Ovary (tissue), 9 donors: Measurements from ENCODE around the gene REEP3. TPM values are rescaled to one million over a fixed set of nuclear protein-coding genes. Genes with fewer than 3 reads are reported as not detected.

Experiments used
- DNase-seq, 5 donors: peaks; one replicate each; pipeline ENCODE4 v3.0.0-alpha.2; 2019 to 2020
- H3K27ac ChIP-seq, 2 donors: fragments of 200-600 bp; one replicate each; pipeline versions ENCODE4 v1.5.1 to v1.8.0; 2019 to 2022
- H3K27me3 ChIP-seq: fragments of 200-600 bp; one replicate; pipeline ENCODE4 v1.8.0; 2022
- H3K36me3 ChIP-seq: fragments of 200-600 bp; sonication (generic); one replicate; pipeline ENCODE4 v1.5.1; 2019
- H3K4me1 ChIP-seq: one replicate; pipeline ENCODE4 v1.8.1; 2013; ENCODE audit warnings: mild to moderate bottlenecking, moderate library complexity; ENCODE audit not compliant: insufficient read depth
- H3K4me3 ChIP-seq: fragments of 200-600 bp; sonication (generic); one replicate; pipeline ENCODE4 v1.5.1; 2017
- H3K9me3 ChIP-seq, 2 donors: fragments of 200-600 bp in 1 of 2; sonication (generic) in 1 of 2; one replicate each; pipeline versions ENCODE4 v1.5.1 to v1.8.1; 2013 to 2019; ENCODE audit warnings: mild to moderate bottlenecking in 1 of 2, moderate library complexity in 1 of 2
- EP300 ChIP-seq: sonication (generic); formaldehyde crosslinking; IDR thresholded peaks from one replicate; pipeline ENCODE4 v1.6.1; 2017; ENCODE audit warnings: antibody characterized with exemption
- POLR2A ChIP-seq: fragments of 450-650 bp; IDR thresholded peaks from one replicate; pipeline ENCODE4 v1.6.1; 2017; ENCODE audit warnings: antibody characterized with exemption, mild to moderate bottlenecking, moderate library complexity
- WGBS, 3 donors: extraction: QIAGEN DNeasy Blood & Tissue Kit in 1 of 3; methylation state at CpG; one replicate each; pipeline versions ENCODE4 v1.1.5 to v1.1.7; 2013 to 2017; 5-methylcytosine and 5-hydroxymethylcytosine counted together
- intact Hi-C, 4 donors: fragments of 100-400 bp; cut with DNase I; formaldehyde crosslinking; loops; one replicate each; pipeline versions ENCODE4 v1.11.0 to v1.15.1; 2022 to 2023
- polyA plus RNA-seq, 2 donors: library from polyadenylated mRNA; stranded (reverse); fragments of 200-250 nt in 1 of 2; fragments of 350-450 nt in 1 of 2; fragmentation: Illumina TruSeq in 1 of 2; extraction: RNeasy Lipid Tissue Mini Kit (QIAGEN cat#74804) in 1 of 2; gene quantifications; one replicate each; pipeline ENCODE4 v1.2.3, GENCODE V29; 2013 to 2014
- total RNA-seq, 7 donors: library from RNA; depleted of rRNA in 2 of 7; stranded (reverse); fragments of >200 nt in 2 of 7; fragmentation: NEBNext Ultra II Directional in 3 of 7; extraction: Animal tissue kit (Norgen Biotek cat#: 25700) in 3 of 7; gene quantifications; one replicate each; pipeline versions ENCODE4 v1.1.0 to v1.2.4, GENCODE V29; 2016 to 2023
- TF ChIP-seq, protein P1 (sequence below), 3 donors: fragments of 450-650 bp in 2 of 3; fragments of 200-600 bp in 1 of 3; IDR thresholded peaks; one replicate each; pipeline versions ENCODE4 v1.5.1 to v1.8.0; 2016 to 2022; ENCODE audit warnings: antibody characterized with exemption in 3 of 3, mild to moderate bottlenecking in 1 of 3
- donor health status: DM: no; HTN: no; CAD: no; lungs with moderate emphysema.
- donor health status: DM: no; HTN: no; CAD: no.
- donor health status: Bipolar disorder and iron deficiency.
- donor health status: DM: yes; HTN: yes; CAD: no.
- donor health status: DM: no; HTN: no; CAD: no.
- donor health status: DM: yes; HTN: yes; CAD: no.

Gene REEP3
- total and polyA plus RNA-seq, 9 donors, result 9.3 to 30.5 (median 23.1) TPM

DNA sequence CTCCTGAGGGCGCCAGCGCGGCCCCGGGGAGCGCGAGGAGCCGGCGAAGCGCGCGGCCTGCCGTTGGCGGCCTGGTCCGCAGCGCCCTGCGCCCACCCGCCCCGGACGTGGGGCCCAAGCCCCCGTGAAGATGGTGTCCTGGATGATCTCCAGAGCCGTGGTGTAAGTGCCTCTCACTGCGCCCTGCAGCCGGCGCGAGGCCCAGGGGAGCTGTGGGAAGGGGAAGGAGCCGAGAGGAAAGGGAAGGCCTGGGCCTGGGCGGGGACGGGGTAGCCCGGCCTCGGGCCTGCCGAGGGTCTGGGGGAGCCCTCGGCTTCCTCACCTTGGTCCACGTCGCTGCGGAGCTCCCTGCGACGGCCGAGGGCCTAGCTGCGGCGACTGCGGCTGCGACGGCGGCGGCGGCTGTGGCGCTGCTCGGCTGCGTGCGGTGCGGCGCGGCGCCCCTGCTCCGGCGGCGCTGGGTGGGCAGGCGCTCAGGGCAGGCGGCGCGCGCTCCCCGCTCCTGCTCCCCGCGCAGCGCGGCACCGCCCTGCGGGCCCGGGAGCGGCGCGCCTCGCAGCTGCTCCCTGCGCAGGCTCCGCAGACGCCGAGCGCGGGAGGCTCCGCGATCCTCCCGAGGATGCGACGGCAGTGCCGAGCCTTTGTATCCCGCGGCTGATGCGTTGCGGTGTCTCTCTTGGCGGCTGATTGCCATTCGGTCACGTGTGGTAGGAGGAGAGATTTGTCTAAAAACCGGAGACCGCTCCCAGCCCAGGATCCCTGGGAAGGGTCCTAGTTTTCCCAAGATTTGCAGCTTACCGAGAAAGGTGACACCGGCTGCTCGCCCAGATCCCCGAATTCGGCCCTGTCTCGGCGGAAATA lies 445 bp downstream of the REEP3 start:
- 0 to 1% (median 0%) methylated on average over 35 to 102 of the region's 102 CpGs for WGBS, 3 donors
- peak overlapping the region; percentile 96 to 99 for H3K27ac ChIP-seq
- intact Hi-C loops, result loop anchor here in 2 of 4 donors (2.0 to 5.0 kb wide), 3 partner anchors 107 to 191 kb away; no protein-coding TSS in a partner anchor
- no peaks in the 10 kb centered on the region for H3K9me3 ChIP-seq
- no peaks in the 10 kb centered on the region for H3K36me3 ChIP-seq
- TF ChIP-seq POLR2A (peak; percentile 61), EP300 (no peak)
- H3K27me3 ChIP-seq, result no peaks in the 10 kb centered on the region
- peak overlapping the region; percentile 75 for H3K4me3 ChIP-seq
- peaks cover 3% of the 10 kb centered on the region for H3K4me1 ChIP-seq
- DNase-seq, result peak; percentile 67 to 79 (median 73)

DNA sequence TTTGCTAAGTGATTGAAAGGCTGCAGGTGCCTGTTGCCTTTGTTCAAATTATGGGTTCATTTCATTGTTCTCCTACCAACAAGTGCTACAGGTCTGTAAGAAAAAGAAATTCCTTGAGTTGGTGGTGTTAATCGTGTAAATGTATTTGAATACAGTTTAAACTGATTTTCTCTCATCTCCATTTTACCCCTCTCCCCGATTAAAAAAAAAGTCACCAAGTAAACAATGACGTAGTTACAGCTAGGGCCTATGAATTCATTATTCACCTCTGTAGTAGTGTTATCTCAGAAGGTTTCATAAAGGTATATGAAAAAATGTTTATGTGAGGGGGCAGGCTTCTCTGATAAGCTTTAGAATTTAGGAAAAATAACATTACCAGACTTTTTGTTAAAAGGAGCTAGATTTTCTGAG lies 1.1 kb downstream of the REEP3 start:
- TF ChIP-seq, protein P1, sequence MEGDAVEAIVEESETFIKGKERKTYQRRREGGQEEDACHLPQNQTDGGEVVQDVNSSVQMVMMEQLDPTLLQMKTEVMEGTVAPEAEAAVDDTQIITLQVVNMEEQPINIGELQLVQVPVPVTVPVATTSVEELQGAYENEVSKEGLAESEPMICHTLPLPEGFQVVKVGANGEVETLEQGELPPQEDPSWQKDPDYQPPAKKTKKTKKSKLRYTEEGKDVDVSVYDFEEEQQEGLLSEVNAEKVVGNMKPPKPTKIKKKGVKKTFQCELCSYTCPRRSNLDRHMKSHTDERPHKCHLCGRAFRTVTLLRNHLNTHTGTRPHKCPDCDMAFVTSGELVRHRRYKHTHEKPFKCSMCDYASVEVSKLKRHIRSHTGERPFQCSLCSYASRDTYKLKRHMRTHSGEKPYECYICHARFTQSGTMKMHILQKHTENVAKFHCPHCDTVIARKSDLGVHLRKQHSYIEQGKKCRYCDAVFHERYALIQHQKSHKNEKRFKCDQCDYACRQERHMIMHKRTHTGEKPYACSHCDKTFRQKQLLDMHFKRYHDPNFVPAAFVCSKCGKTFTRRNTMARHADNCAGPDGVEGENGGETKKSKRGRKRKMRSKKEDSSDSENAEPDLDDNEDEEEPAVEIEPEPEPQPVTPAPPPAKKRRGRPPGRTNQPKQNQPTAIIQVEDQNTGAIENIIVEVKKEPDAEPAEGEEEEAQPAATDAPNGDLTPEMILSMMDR (IDR thresholded peaks at IDR 0.05), result no peak
- TF ChIP-seq POLR2A, result no peak
- TF ChIP-seq EP300, result no peak
- no peak for DNase-seq
- H3K27ac ChIP-seq, result peak overlapping the region; percentile 96 to 99
- 2 to 3% (median 3%) methylated on average over 3 of the region's 3 CpGs for WGBS, 3 donors
- H3K27me3 ChIP-seq, result no peaks in the 10 kb centered on the region
- H3K4me1 ChIP-seq, result peaks cover 3% of the 10 kb centered on the region
- intact Hi-C loops, result loop anchor here in 1 of 4 donors (5.0 kb wide), 1 partner anchor 190 kb away; no protein-coding TSS in a partner anchor
- no peaks in the 10 kb centered on the region for H3K36me3 ChIP-seq
- H3K4me3 ChIP-seq, result peak overlapping the region; percentile 75
- H3K9me3 ChIP-seq, result no peaks in the 10 kb centered on the region

DNA sequence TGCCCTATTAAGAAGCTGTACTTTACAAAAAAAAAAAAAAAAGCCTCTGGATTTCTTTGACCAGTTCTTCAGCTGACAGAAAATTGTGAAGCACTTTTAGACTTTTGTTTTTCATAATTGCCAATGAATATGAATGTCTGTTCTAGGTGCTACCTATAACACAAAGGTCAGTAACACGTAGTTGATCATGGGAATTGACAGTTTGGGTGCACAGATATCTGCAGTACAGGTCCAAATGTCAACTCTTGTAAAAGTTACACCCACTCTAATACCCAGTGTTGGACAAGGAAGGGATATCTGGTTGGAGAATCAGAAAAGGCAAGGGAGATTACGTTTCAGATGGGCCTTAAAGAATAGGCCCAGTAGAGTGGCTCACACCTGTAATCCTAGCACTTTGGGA lies 1.8 kb downstream of the REEP3 start:
- intact Hi-C loops, result loop anchor here in 1 of 4 donors (5.0 kb wide), 1 partner anchor 189 kb away; no protein-coding TSS in a partner anchor
- no peak overlapping the region for H3K4me3 ChIP-seq
- no peaks in the 10 kb centered on the region for H3K36me3 ChIP-seq
- no peaks in the 10 kb centered on the region for H3K9me3 ChIP-seq
- no peaks in the 10 kb centered on the region for H3K27me3 ChIP-seq
- 78 to 85% (median 82%) methylated on average over 2 of the region's 2 CpGs for WGBS, 3 donors
- TF ChIP-seq, protein P1 (IDR thresholded peaks at IDR 0.05), result no peak
- TF ChIP-seq POLR2A (no peak), EP300 (no peak)
- no peak overlapping the region for H3K27ac ChIP-seq
- H3K4me1 ChIP-seq, result peaks cover 3% of the 10 kb centered on the region
- no peak for DNase-seq

DNA sequence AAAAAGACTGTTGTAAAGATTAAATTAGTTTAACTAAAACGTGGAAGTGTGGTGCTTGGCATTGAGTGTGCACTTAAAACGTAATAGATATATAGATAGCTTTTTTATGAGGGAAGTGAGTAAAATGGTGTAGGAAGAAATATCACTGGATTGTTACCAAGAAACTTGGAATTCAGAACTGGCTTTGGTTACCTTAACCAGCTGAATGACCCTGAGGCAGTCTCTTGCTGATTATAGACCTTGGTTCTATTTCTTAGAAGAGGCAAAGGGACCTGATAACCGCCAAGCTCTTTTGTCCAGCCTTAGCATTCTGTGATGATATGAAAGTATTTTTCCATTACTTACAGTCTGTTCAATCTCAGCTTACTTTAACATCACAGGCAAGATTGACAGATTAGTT lies 3.8 kb downstream of the REEP3 start:
- TF ChIP-seq, protein P1 (IDR thresholded peaks at IDR 0.05), result no peak
- TF ChIP-seq EP300, result no peak
- TF ChIP-seq POLR2A, result no peak
- Histone ChIP-seq H3K9me3 (no peaks in the 10 kb centered on the region), H3K36me3 (no peaks in the 10 kb centered on the region), H3K27me3 (no peaks in the 10 kb centered on the region), H3K4me1 (peaks cover 5% of the 10 kb centered on the region), H3K4me3 (no peak overlapping the region), H3K27ac (no peak overlapping the region)
- DNase-seq, result no peak
- 87 to 90% (median 88%) methylated on average over 3 of the region's 3 CpGs for WGBS, 3 donors
- intact Hi-C loops, result no loop called here

DNA sequence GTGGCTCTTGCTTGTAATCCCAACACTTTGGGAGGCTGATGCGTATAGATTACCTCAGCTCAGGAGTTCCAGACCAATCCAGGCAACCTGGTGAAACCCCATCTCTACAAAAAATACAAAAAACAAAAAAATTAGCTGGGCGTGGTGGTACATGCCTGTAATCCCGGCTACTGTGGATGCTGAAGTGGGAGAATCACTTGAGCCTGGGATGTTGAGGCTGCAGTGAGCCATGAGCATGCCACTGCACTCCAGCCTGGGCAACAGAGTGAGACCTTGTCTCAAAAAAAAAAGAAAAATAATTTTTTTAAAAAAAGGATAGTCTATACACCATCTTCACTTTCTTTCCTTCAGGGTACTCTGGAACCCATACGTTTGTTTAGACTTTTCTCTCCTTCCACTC lies 6.2 kb downstream of the REEP3 start:
- DNase-seq, result no peak
- Histone ChIP-seq H3K4me3 (no peak overlapping the region), H3K27ac (no peak overlapping the region), H3K4me1 (peaks cover 5% of the 10 kb centered on the region), H3K9me3 (no peaks in the 10 kb centered on the region), H3K36me3 (no peaks in the 10 kb centered on the region), H3K27me3 (no peaks in the 10 kb centered on the region)
- TF ChIP-seq, protein P1 (IDR thresholded peaks at IDR 0.05), result no peak
- TF ChIP-seq POLR2A (no peak), EP300 (no peak)
- intact Hi-C loops, result no loop called here
- 97 to 99% (median 98%) methylated on average over 4 of the region's 4 CpGs for WGBS, 3 donors
